CD4-positive, CD25-positive, alpha-beta regulatory T cell (primary cell): Measurements from ENCODE around the gene SPRYD7. TPM values are rescaled to one million over a fixed set of nuclear protein-coding genes. Genes with fewer than 3 reads are reported as not detected.
"Not testable (repeated sequence)": the region's sequence is repeated elsewhere in the genome, so short reads cannot be mapped to it uniquely, and the experiment has no call there.

Experiments
- ATAC-seq, 2 donors: fragments of 150-1000 bp; cut with Tn5 transposase; one replicate each; pipeline ENCODE4 v1.10.0; 2021; ENCODE audit warnings: low read depth in 2 of 2, moderate number of reproducible peaks in 2 of 2, moderate library complexity in 1 of 2
- DNase-seq, 3 donors: peaks; one replicate each; pipeline versions ENCODE4 v3.0.0 to v3.0.0-alpha.2; 2012 to 2022; ENCODE audit warnings: mixed read lengths in 1 of 3
- H3K27ac ChIP-seq: one replicate; pipeline ENCODE4 v1.7.0; 2013; ENCODE audit warnings: mild to moderate bottlenecking, low read length; ENCODE audit not compliant: insufficient read depth, poor library complexity, severe bottlenecking
- H3K27me3 ChIP-seq: one replicate; pipeline ENCODE4 v1.7.0; 2013; ENCODE audit warnings: low read length; ENCODE audit not compliant: control insufficient read depth, insufficient read depth
- H3K36me3 ChIP-seq: one replicate; pipeline ENCODE4 v1.7.0; 2013; ENCODE audit warnings: mild to moderate bottlenecking, low read length, moderate library complexity; ENCODE audit not compliant: control insufficient read depth, insufficient read depth
- H3K4me1 ChIP-seq: 2 replicates; pipeline ENCODE4 v1.7.0; 2013; ENCODE audit warnings: mild to moderate bottlenecking, low read length; ENCODE audit not compliant: insufficient read depth, control insufficient read depth, poor library complexity, severe bottlenecking
- H3K4me3 ChIP-seq: one replicate; pipeline ENCODE4 v1.7.0; 2013; ENCODE audit warnings: low read depth, mild to moderate bottlenecking, low read length, moderate library complexity
- H3K9me3 ChIP-seq, 2 experiments: 1 replicate in 1 of 2; 2 replicates in 1 of 2; pipeline ENCODE4 v1.7.0; 2013; ENCODE audit warnings: low read length in 2 of 2, mild to moderate bottlenecking in 1 of 2, moderate library complexity in 1 of 2; ENCODE audit not compliant: control insufficient read depth in 2 of 2
- H3K27ac Mint-ChIP-seq, 3 donors: one replicate each; pipeline ENCODE4 v1.8.0; 2020 to 2022; ENCODE audit warnings: mild to moderate bottlenecking in 3 of 3, mixed read lengths in 3 of 3, moderate library complexity in 2 of 3
- H3K27me3 Mint-ChIP-seq: one replicate; pipeline ENCODE4 v1.8.0; 2022; ENCODE audit warnings: mild to moderate bottlenecking, mixed read lengths
- H3K36me3 Mint-ChIP-seq: one replicate; pipeline ENCODE4 v1.8.0; 2020; ENCODE audit warnings: mixed read lengths
- H3K4me1 Mint-ChIP-seq, 4 donors: one replicate each; pipeline ENCODE4 v1.8.0; 2020 to 2022; ENCODE audit warnings: mixed read lengths in 4 of 4, mild to moderate bottlenecking in 1 of 4
- H3K4me3 Mint-ChIP-seq, 4 donors: one replicate each; pipeline ENCODE4 v1.8.0; 2020 to 2022; ENCODE audit warnings: mild to moderate bottlenecking in 4 of 4, mixed read lengths in 4 of 4, moderate library complexity in 3 of 4
- H3K9me3 Mint-ChIP-seq, 7 donors: one replicate each; pipeline ENCODE4 v1.8.0; 2020 to 2022; ENCODE audit warnings: mixed read lengths in 7 of 7, mild to moderate bottlenecking in 3 of 7, moderate library complexity in 2 of 7
- polyA plus RNA-seq, 4 donors: library from polyadenylated mRNA; unstranded; fragments of 300-500 nt; fragmentation: Illumina TruSeq; gene quantifications; one replicate each; pipeline ENCODE4 v1.2.3, GENCODE V29; 2021
- total RNA-seq: library from RNA; stranded (reverse); gene quantifications from one replicate; pipeline ENCODE4 v1.2.3, GENCODE V29; 2022

The SPRYD7 gene
- total and polyA plus RNA-seq, 5 donors from 2014 or later = 1.8 to 3.8 (median 2.8) TPM

DNA sequence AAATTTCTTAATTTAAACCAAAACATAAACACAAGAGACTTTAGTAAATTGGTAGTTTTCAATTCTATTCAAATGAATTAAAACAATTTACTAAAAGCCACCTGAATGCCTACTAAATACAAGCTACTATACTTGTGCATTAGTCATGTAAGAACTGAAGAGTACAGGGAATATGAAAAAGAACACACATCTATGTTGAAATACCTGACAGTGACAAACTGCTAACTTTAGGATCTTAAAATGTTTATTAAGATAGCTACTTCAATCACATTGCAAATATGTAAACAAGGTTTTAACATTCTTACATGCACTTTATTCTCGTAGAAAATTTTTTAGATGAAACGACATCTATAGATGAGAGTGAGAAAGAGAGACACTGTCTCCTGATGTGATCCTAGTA lies 4.1 kb downstream of the SPRYD7 start:
- H3K36me3 Mint-ChIP-seq = peaks cover 4% of the 10 kb centered on the region
- Histone ChIP-seq H3K27ac (no peak overlapping the region), H3K27me3 (no peaks in the 10 kb centered on the region), H3K4me3 (no peak overlapping the region), H3K4me1 (peaks cover 17% of the 10 kb centered on the region), H3K9me3 (no peaks in the 10 kb centered on the region), H3K36me3 (peaks cover 2% of the 10 kb centered on the region)
- no peak overlapping the region for H3K4me3 Mint-ChIP-seq
- no peak for DNase-seq
- H3K27me3 Mint-ChIP-seq = peaks cover 8% of the 10 kb centered on the region
- H3K4me1 Mint-ChIP-seq = peaks cover 11 to 23% (median 15%) of the 10 kb centered on the region in 4 donors
- peaks cover 0 to 2% (median 0%) of the 10 kb centered on the region in 7 donors for H3K9me3 Mint-ChIP-seq
- ATAC-seq = no peak
- H3K27ac Mint-ChIP-seq = no peak overlapping the region

GRCh38 chr13:49927755-49928154 lies 8.4 kb downstream of the SPRYD7 start:
- DNase-seq (no peak), ATAC-seq (no peak)
- Mint-ChIP-seq H3K4me1 (peaks cover 0 to 3% (median 0%) of the 10 kb centered on the region in 4 donors), H3K9me3 (no peaks in the 10 kb centered on the region), H3K4me3 (no peak overlapping the region), H3K27me3 (no peaks in the 10 kb centered on the region), H3K27ac (no peak overlapping the region), H3K36me3 (peaks cover 20% of the 10 kb centered on the region)
- no peaks in the 10 kb centered on the region for H3K9me3 ChIP-seq
- H3K36me3 ChIP-seq = peaks cover 9% of the 10 kb centered on the region
- no peaks in the 10 kb centered on the region for H3K27me3 ChIP-seq
- H3K4me1 ChIP-seq = no peaks in the 10 kb centered on the region
- H3K27ac ChIP-seq = no peak overlapping the region
- H3K4me3 ChIP-seq = no peak overlapping the region

GRCh38 chr13:49925881-49926418 lies 10.2 kb downstream of the SPRYD7 start:
- H3K36me3 Mint-ChIP-seq = peaks cover 29% of the 10 kb centered on the region
- no peaks in the 10 kb centered on the region for H3K9me3 Mint-ChIP-seq
- peaks cover 13% of the 10 kb centered on the region for H3K36me3 ChIP-seq
- DNase-seq (no peak), ATAC-seq (no peak)
- H3K27me3 Mint-ChIP-seq = no peaks in the 10 kb centered on the region
- no peak overlapping the region for H3K4me3 Mint-ChIP-seq
- no peaks in the 10 kb centered on the region for H3K9me3 ChIP-seq
- no peak overlapping the region for H3K27ac ChIP-seq
- H3K4me3 ChIP-seq = no peak overlapping the region
- no peaks in the 10 kb centered on the region for H3K27me3 ChIP-seq
- no peak overlapping the region for H3K27ac Mint-ChIP-seq
- H3K4me1 Mint-ChIP-seq = peaks cover 0 to 5% (median 0%) of the 10 kb centered on the region in 4 donors
- no peaks in the 10 kb centered on the region for H3K4me1 ChIP-seq

DNA sequence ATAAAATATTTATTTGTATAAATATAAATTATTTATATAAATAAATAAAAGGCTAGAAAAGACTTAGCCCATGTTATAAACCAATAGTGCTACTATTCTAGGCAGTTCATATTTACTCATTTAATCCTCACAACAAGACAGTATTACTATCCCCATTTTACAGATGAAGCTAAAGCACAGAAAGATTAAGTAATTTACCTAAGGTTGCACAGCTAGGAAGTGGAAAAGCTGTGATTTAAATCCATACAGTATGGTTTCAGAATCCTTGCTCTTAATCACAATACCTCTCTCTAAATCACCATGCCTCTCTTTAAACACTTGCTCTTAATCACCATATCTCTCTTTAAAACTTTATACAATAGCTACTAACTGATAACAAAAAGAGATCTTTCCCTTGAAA lies 13.8 kb downstream of the SPRYD7 start:
- no peaks in the 10 kb centered on the region for H3K4me1 ChIP-seq
- no peak overlapping the region for H3K4me3 ChIP-seq
- Mint-ChIP-seq H3K4me3 (no peak overlapping the region), H3K36me3 (peaks cover 29% of the 10 kb centered on the region), H3K27ac (peak overlapping the region in 1 of 3 donors; percentile 24), H3K27me3 (no peaks in the 10 kb centered on the region), H3K4me1 (peaks cover 0 to 5% (median 0%) of the 10 kb centered on the region in 4 donors), H3K9me3 (no peaks in the 10 kb centered on the region)
- peaks cover 11% of the 10 kb centered on the region for H3K36me3 ChIP-seq
- DNase-seq (no peak), ATAC-seq (no peak)
- H3K27me3 ChIP-seq = no peaks in the 10 kb centered on the region
- no peaks in the 10 kb centered on the region for H3K9me3 ChIP-seq
- no peak overlapping the region for H3K27ac ChIP-seq

DNA sequence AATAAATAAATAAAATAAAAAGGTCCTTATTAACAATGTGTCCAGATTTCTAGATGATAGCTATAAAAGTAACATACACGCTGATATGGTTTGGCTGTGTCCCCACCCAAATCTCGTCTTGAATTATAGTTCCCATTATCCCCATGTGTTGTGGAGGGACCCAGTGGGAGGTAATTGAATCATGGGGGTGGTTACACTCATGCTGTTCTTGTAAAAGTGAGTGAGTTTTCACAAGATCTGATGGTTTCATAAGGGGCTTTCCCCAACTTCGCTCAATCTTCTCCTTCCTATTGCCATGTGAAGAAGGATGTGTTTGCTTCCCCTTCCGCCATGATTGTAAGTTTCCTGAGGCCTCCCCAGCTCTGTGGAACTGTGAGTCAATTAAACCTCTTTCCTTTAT lies 15.2 kb downstream of the SPRYD7 start:
- H3K4me1 ChIP-seq, H3K27me3 Mint-ChIP-seq, H3K4me3 ChIP-seq, H3K4me1 Mint-ChIP-seq, ATAC-seq, H3K9me3 ChIP-seq, H3K27ac ChIP-seq, H3K27ac Mint-ChIP-seq, H3K27me3 ChIP-seq, DNase-seq, H3K4me3 Mint-ChIP-seq, H3K36me3 ChIP-seq, H3K9me3 Mint-ChIP-seq: not testable (repeated sequence)
- H3K36me3 Mint-ChIP-seq = peaks cover 31% of the 10 kb centered on the region

GRCh38 chr13:49918106-49918505 lies 18.0 kb downstream of the SPRYD7 start:
- not testable (repeated sequence) for H3K27me3 ChIP-seq, H3K27ac ChIP-seq, H3K4me3 ChIP-seq, H3K36me3 ChIP-seq, H3K27me3 Mint-ChIP-seq, H3K9me3 Mint-ChIP-seq, H3K27ac Mint-ChIP-seq, DNase-seq, H3K4me1 ChIP-seq, H3K9me3 ChIP-seq, H3K4me1 Mint-ChIP-seq, H3K4me3 Mint-ChIP-seq, ATAC-seq
- H3K36me3 Mint-ChIP-seq = peaks cover 37% of the 10 kb centered on the region

- Mint-ChIP-seq H3K4me3 (no peak overlapping the region), H3K27me3 (no peaks in the 10 kb centered on the region), H3K36me3 (peaks cover 29% of the 10 kb centered on the region), H3K9me3 (peaks cover 0 to 2% (median 0%) of the 10 kb centered on the region in 7 donors), H3K27ac (no peak overlapping the region), H3K4me1 (peaks cover 0 to 5% (median 2%) of the 10 kb centered on the region in 4 donors)
- H3K27ac ChIP-seq = no peak overlapping the region
- ATAC-seq (no peak), DNase-seq (no peak)
- H3K36me3 ChIP-seq = peaks cover 5% of the 10 kb centered on the region
- H3K4me1 ChIP-seq = no peaks in the 10 kb centered on the region
- H3K4me3 ChIP-seq = no peak overlapping the region
- H3K9me3 ChIP-seq = no peaks in the 10 kb centered on the region
- no peaks in the 10 kb centered on the region for H3K27me3 ChIP-seq
Measured at GRCh38 chr13:49914947-49915346, 21.2 kb downstream of the SPRYD7 start.

- peaks cover 6% of the 10 kb centered on the region for H3K36me3 Mint-ChIP-seq
- H3K27me3 Mint-ChIP-seq = no peaks in the 10 kb centered on the region
- Histone ChIP-seq H3K9me3 (no peaks in the 10 kb centered on the region), H3K4me3 (no peak overlapping the region), H3K36me3 (no peaks in the 10 kb centered on the region), H3K27me3 (no peaks in the 10 kb centered on the region), H3K27ac (no peak overlapping the region), H3K4me1 (no peaks in the 10 kb centered on the region)
- DNase-seq (peak in 1 of 3 donors; percentile 4), ATAC-seq (no peak)
- no peak overlapping the region for H3K4me3 Mint-ChIP-seq
- H3K4me1 Mint-ChIP-seq = no peaks in the 10 kb centered on the region
- H3K9me3 Mint-ChIP-seq = peaks cover 0 to 1% (median 0%) of the 10 kb centered on the region in 7 donors
- no peak overlapping the region for H3K27ac Mint-ChIP-seq
Measured at GRCh38 chr13:49908637-49909036, 27.5 kb downstream of the SPRYD7 start.
